Effector memory CD4-positive, alpha-beta T cell (primary cell): ENCODE results near the gene GNG12.
A peak's percentile ranks its signal among the peaks of the same experiment; 100 is the strongest.

Experiments
- DNase-seq, 3 donors: peaks; one replicate each; pipeline ENCODE4 v3.0.0-alpha.2; 2020
- H3K27ac ChIP-seq: 2 replicates; pipeline ENCODE4 v1.7.0; 2013; ENCODE audit warnings: mild to moderate bottlenecking, low read length, moderate library complexity; ENCODE audit not compliant: insufficient read depth, poor library complexity, severe bottlenecking
- H3K27me3 ChIP-seq: replicated peaks from 2 replicates; pipeline ENCODE4 v1.7.0; 2013; ENCODE audit warnings: mild to moderate bottlenecking, low read length; ENCODE audit not compliant: insufficient read depth, control insufficient read depth, poor library complexity, severe bottlenecking
- H3K36me3 ChIP-seq: 2 replicates; pipeline ENCODE4 v1.7.0; 2013; ENCODE audit warnings: mild to moderate bottlenecking, low read length, moderate library complexity; ENCODE audit not compliant: control insufficient read depth, insufficient read depth
- H3K4me1 ChIP-seq: 2 replicates; pipeline ENCODE4 v1.7.0; 2013; ENCODE audit warnings: low read length, mild to moderate bottlenecking; ENCODE audit not compliant: control insufficient read depth, insufficient read depth, poor library complexity, severe bottlenecking
- H3K4me3 ChIP-seq: 2 replicates; pipeline ENCODE4 v1.7.0; 2013; ENCODE audit warnings: low read length, low read depth, mild to moderate bottlenecking; ENCODE audit not compliant: insufficient read depth, poor library complexity, severe bottlenecking
- H3K9me3 ChIP-seq: 2 replicates; pipeline ENCODE4 v1.7.0; 2013; ENCODE audit warnings: mild to moderate bottlenecking, low read length, moderate library complexity; ENCODE audit not compliant: control insufficient read depth

The GNG12 gene

GRCh38 chr1:67680486-67680885, 152.8 kb downstream of the GNG12 start:
- DNase-seq, result no peak
- Histone ChIP-seq H3K27ac (no peak overlapping the region), H3K36me3 (no peaks in the 10 kb centered on the region), H3K4me1 (peaks cover 6% of the 10 kb centered on the region), H3K9me3 (no peaks in the 10 kb centered on the region), H3K4me3 (no peak overlapping the region), H3K27me3 (no peaks in the 10 kb centered on the region)

- DNase-seq, result no peak
- H3K4me3 ChIP-seq, result no peak overlapping the region
- H3K9me3 ChIP-seq, result no peaks in the 10 kb centered on the region
- H3K27ac ChIP-seq, result no peak overlapping the region
- no peaks in the 10 kb centered on the region for H3K36me3 ChIP-seq
- peaks cover 10% of the 10 kb centered on the region for H3K4me1 ChIP-seq
- no peaks in the 10 kb centered on the region for H3K27me3 ChIP-seq
Measured at GRCh38 chr1:67679691-67680090, 153.6 kb downstream of the GNG12 start.

GRCh38 chr1:67677930-67678329, 155.3 kb downstream of the GNG12 start:
- Histone ChIP-seq H3K27ac (no peak overlapping the region), H3K27me3 (no peaks in the 10 kb centered on the region), H3K4me1 (peaks cover 11% of the 10 kb centered on the region), H3K4me3 (no peak overlapping the region), H3K9me3 (no peaks in the 10 kb centered on the region), H3K36me3 (no peaks in the 10 kb centered on the region)
- DNase-seq, result no peak

GRCh38 chr1:67677408-67677807, 155.9 kb downstream of the GNG12 start:
- Histone ChIP-seq H3K36me3 (no peaks in the 10 kb centered on the region), H3K4me1 (peaks cover 11% of the 10 kb centered on the region), H3K27me3 (no peaks in the 10 kb centered on the region), H3K9me3 (no peaks in the 10 kb centered on the region), H3K27ac (no peak overlapping the region), H3K4me3 (no peak overlapping the region)
- no peak for DNase-seq

- no peak for DNase-seq
- Histone ChIP-seq H3K36me3 (no peaks in the 10 kb centered on the region), H3K27me3 (no peaks in the 10 kb centered on the region), H3K4me3 (no peak overlapping the region), H3K9me3 (no peaks in the 10 kb centered on the region), H3K4me1 (peaks cover 11% of the 10 kb centered on the region), H3K27ac (no peak overlapping the region)
Measured at GRCh38 chr1:67676946-67677345, 156.3 kb downstream of the GNG12 start.

- Histone ChIP-seq H3K4me1 (peaks cover 11% of the 10 kb centered on the region), H3K27me3 (no peaks in the 10 kb centered on the region), H3K9me3 (no peaks in the 10 kb centered on the region), H3K27ac (no peak overlapping the region), H3K36me3 (no peaks in the 10 kb centered on the region), H3K4me3 (no peak overlapping the region)
- no peak for DNase-seq
Measured at GRCh38 chr1:67676287-67676686, 157.0 kb downstream of the GNG12 start.

GRCh38 chr1:67675800-67676199, 157.5 kb downstream of the GNG12 start:
- no peaks in the 10 kb centered on the region for H3K9me3 ChIP-seq
- H3K27me3 ChIP-seq, result no peaks in the 10 kb centered on the region
- H3K36me3 ChIP-seq, result no peaks in the 10 kb centered on the region
- H3K4me3 ChIP-seq, result no peak overlapping the region
- H3K4me1 ChIP-seq, result peaks cover 11% of the 10 kb centered on the region
- H3K27ac ChIP-seq, result no peak overlapping the region
- DNase-seq, result no peak

- no peak overlapping the region for H3K27ac ChIP-seq
- DNase-seq, result peak in 2 of 3 donors; percentile 16 to 22
- no peaks in the 10 kb centered on the region for H3K9me3 ChIP-seq
- no peaks in the 10 kb centered on the region for H3K36me3 ChIP-seq
- H3K27me3 ChIP-seq, result no peaks in the 10 kb centered on the region
- peaks cover 11% of the 10 kb centered on the region for H3K4me1 ChIP-seq
- no peak overlapping the region for H3K4me3 ChIP-seq
Measured at GRCh38 chr1:67674260-67675011, 158.8 kb downstream of the GNG12 start.

GRCh38 chr1:67673468-67674201, 159.6 kb downstream of the GNG12 start:
- Histone ChIP-seq H3K36me3 (no peaks in the 10 kb centered on the region), H3K4me1 (peaks cover 11% of the 10 kb centered on the region), H3K9me3 (no peaks in the 10 kb centered on the region), H3K4me3 (no peak overlapping the region), H3K27ac (no peak overlapping the region), H3K27me3 (no peaks in the 10 kb centered on the region)
- no peak for DNase-seq

GRCh38 chr1:67672260-67672803, 160.9 kb downstream of the GNG12 start:
- no peak for DNase-seq
- Histone ChIP-seq H3K36me3 (no peaks in the 10 kb centered on the region), H3K27me3 (no peaks in the 10 kb centered on the region), H3K9me3 (no peaks in the 10 kb centered on the region), H3K4me3 (no peak overlapping the region), H3K27ac (no peak overlapping the region), H3K4me1 (peaks cover 11% of the 10 kb centered on the region)
